HepG2 (cell line): Measurements from ENCODE around the gene OXLD1. TPM values are rescaled to one million over a fixed set of nuclear protein-coding genes. Genes with fewer than 3 reads are reported as not detected.

Experiments used
- ATF7-NPFF ChIP-seq: sonication (generic); formaldehyde crosslinking; IDR thresholded peaks from 2 replicates; pipeline ENCODE4 v1.8.1; 2023; ENCODE audit warnings: mild to moderate bottlenecking, low read depth, missing genetic modification reagents, moderate library complexity
- DPF2 ChIP-seq: sonication (generic); formaldehyde crosslinking; IDR thresholded peaks from 2 replicates; pipeline ENCODE4 v1.4.0; 2020; ENCODE audit warnings: mild to moderate bottlenecking, low read depth, missing genetic modification reagents, borderline replicate concordance
- ELF1 ChIP-seq: sonication (generic); formaldehyde crosslinking; IDR thresholded peaks from 2 replicates; pipeline ENCODE4 v1.4.0; 2020; ENCODE audit warnings: missing genetic modification reagents
- ETV5 ChIP-seq: IDR thresholded peaks from 2 replicates; pipeline ENCODE4 v1.6.1; 2018; ENCODE audit warnings: missing biosample characterization, missing genetic modification reagents, inconsistent platforms, borderline replicate concordance
- FOXJ3 ChIP-seq: sonication (generic); formaldehyde crosslinking; IDR thresholded peaks from 2 replicates; pipeline ENCODE4 v1.4.0; 2020; ENCODE audit warnings: missing genetic modification reagents, mild to moderate bottlenecking, borderline replicate concordance
- HCFC1 ChIP-seq: fragments of 150-350 bp; IDR thresholded peaks from 2 replicates; pipeline ENCODE4 v1.6.1; 2014; ENCODE audit warnings: low read depth, low read length
- HIVEP1 ChIP-seq: sonication (generic); formaldehyde crosslinking; IDR thresholded peaks from 2 replicates; pipeline ENCODE4 v1.4.0; 2020; ENCODE audit warnings: mild to moderate bottlenecking, missing genetic modification reagents
- MIER2 ChIP-seq: IDR thresholded peaks from 2 replicates; pipeline ENCODE4 v1.6.1; 2016; ENCODE audit warnings: missing biosample characterization, missing genetic modification reagents
- PCBP2 ChIP-seq: fragments of 200-400 bp; formaldehyde crosslinking; optimal IDR thresholded peaks from 2 replicates; pipeline ENCODE3; 2018; ENCODE audit warnings: low read length, low read depth; ENCODE audit not compliant: poor library complexity, severe bottlenecking
- PHF8 ChIP-seq: sonication (generic); formaldehyde crosslinking; IDR thresholded peaks from 2 replicates; pipeline ENCODE4 v1.5.0; 2020; ENCODE audit warnings: missing genetic modification reagents
- SALL1 ChIP-seq: sonication (generic); formaldehyde crosslinking; IDR thresholded peaks from 2 replicates; pipeline ENCODE4 v1.8.0; 2022; ENCODE audit warnings: mild to moderate bottlenecking, missing genetic modification reagents
- SETDB1 ChIP-seq: sonication (generic); formaldehyde crosslinking; IDR thresholded peaks from 2 replicates; pipeline ENCODE4 v1.5.1; 2020; ENCODE audit warnings: missing genetic modification reagents, mild to moderate bottlenecking, borderline replicate concordance
- SIX1 ChIP-seq: sonication (generic); formaldehyde crosslinking; IDR thresholded peaks from 2 replicates; pipeline ENCODE4 v1.4.0; 2020; ENCODE audit warnings: missing genetic modification reagents, borderline replicate concordance
- SMAD3 ChIP-seq: sonication (generic); formaldehyde crosslinking; IDR thresholded peaks from 2 replicates; pipeline ENCODE4 v1.4.0; 2020; ENCODE audit warnings: missing genetic modification reagents
- ZNF20 ChIP-seq: sonication (generic); formaldehyde crosslinking; IDR thresholded peaks from 2 replicates; pipeline ENCODE4 v1.4.0; 2020; ENCODE audit warnings: mild to moderate bottlenecking, moderate library complexity, missing genetic modification reagents
- ZNF430 ChIP-seq: sonication (generic); formaldehyde crosslinking; IDR thresholded peaks from 2 replicates; pipeline ENCODE4 v1.9.0; 2021; ENCODE audit warnings: mild to moderate bottlenecking, missing genetic modification reagents
- ZNF619 ChIP-seq: sonication (generic); formaldehyde crosslinking; IDR thresholded peaks from 2 replicates; pipeline ENCODE4 v1.4.0; 2020; ENCODE audit warnings: mild to moderate bottlenecking, missing genetic modification reagents
- ZNF660 ChIP-seq: sonication (generic); formaldehyde crosslinking; IDR thresholded peaks from 2 replicates; pipeline ENCODE4 v1.5.1; 2020; ENCODE audit warnings: mild to moderate bottlenecking, low read depth, missing genetic modification reagents, borderline replicate concordance
- ZNF703 ChIP-seq: sonication (generic); formaldehyde crosslinking; IDR thresholded peaks from 2 replicates; pipeline ENCODE4 v1.5.1; 2020; ENCODE audit warnings: missing genetic modification reagents, mild to moderate bottlenecking, moderate library complexity, borderline replicate concordance
- ZNF713 ChIP-seq: sonication (generic); formaldehyde crosslinking; IDR thresholded peaks from 2 replicates; pipeline ENCODE4 v1.4.0; 2020; ENCODE audit warnings: mild to moderate bottlenecking, missing genetic modification reagents
- ZNF720 ChIP-seq: sonication (generic); formaldehyde crosslinking; IDR thresholded peaks from 2 replicates; pipeline ENCODE4 v1.4.0; 2020; ENCODE audit warnings: missing genetic modification reagents
- ZNF879 ChIP-seq: sonication (generic); formaldehyde crosslinking; IDR thresholded peaks from 2 replicates; pipeline ENCODE4 v1.8.1; 2023; ENCODE audit warnings: missing genetic modification reagents
- ZSCAN12 ChIP-seq: sonication (generic); formaldehyde crosslinking; IDR thresholded peaks from 2 replicates; pipeline ENCODE4 v1.9.0; 2021; ENCODE audit warnings: mild to moderate bottlenecking, missing genetic modification reagents
- polyA plus RNA-seq, 8 experiments: library from polyadenylated mRNA; depleted of rRNA in 3 of 8; stranded (reverse) in 7 of 8; unstranded in 1 of 8; fragments of >200 nt; fragmentation: Illumina TruSeq in 4 of 8; extraction: Trizol in 4 of 8; gene quantifications; 2 replicates each; pipeline versions ENCODE4 v1.2.1 to v1.2.3, GENCODE V29; 2011 to 2016; ENCODE audit warnings: low read depth in 4 of 8, missing spikeins in 1 of 8, mixed read lengths in 1 of 8; ENCODE audit not compliant: insufficient read depth in 1 of 8
- total RNA-seq, 5 experiments: library from RNA; depleted of rRNA; stranded (reverse); fragments of >200 nt; fragmentation: Illumina TruSeq; extraction: Trizol; gene quantifications; 2 replicates each; pipeline ENCODE4 v1.2.3, GENCODE V29; 2016; ENCODE audit warnings: low read depth in 1 of 5
- TF ChIP-seq, protein P1 (sequence below): sonication (generic); formaldehyde crosslinking; IDR thresholded peaks from 2 replicates; pipeline ENCODE4 v1.4.0; 2020; ENCODE audit warnings: mild to moderate bottlenecking, missing genetic modification reagents
- TF ChIP-seq, protein P2 (sequence below): sonication (generic); formaldehyde crosslinking; IDR thresholded peaks from 2 replicates; pipeline ENCODE4 v1.5.1; 2020; ENCODE audit warnings: mild to moderate bottlenecking, missing genetic modification reagents
- TF ChIP-seq, protein P3 (sequence below): fragments of 450-650 bp; IDR thresholded peaks from 2 replicates; pipeline ENCODE4 v1.6.1; 2017

The OXLD1 gene
- total and polyA plus RNA-seq, 2 of the 13 experiments (the other 11 are each of a cell fraction or from before 2014, with no cell fraction given): 27.1 to 37.5 TPM

DNA sequence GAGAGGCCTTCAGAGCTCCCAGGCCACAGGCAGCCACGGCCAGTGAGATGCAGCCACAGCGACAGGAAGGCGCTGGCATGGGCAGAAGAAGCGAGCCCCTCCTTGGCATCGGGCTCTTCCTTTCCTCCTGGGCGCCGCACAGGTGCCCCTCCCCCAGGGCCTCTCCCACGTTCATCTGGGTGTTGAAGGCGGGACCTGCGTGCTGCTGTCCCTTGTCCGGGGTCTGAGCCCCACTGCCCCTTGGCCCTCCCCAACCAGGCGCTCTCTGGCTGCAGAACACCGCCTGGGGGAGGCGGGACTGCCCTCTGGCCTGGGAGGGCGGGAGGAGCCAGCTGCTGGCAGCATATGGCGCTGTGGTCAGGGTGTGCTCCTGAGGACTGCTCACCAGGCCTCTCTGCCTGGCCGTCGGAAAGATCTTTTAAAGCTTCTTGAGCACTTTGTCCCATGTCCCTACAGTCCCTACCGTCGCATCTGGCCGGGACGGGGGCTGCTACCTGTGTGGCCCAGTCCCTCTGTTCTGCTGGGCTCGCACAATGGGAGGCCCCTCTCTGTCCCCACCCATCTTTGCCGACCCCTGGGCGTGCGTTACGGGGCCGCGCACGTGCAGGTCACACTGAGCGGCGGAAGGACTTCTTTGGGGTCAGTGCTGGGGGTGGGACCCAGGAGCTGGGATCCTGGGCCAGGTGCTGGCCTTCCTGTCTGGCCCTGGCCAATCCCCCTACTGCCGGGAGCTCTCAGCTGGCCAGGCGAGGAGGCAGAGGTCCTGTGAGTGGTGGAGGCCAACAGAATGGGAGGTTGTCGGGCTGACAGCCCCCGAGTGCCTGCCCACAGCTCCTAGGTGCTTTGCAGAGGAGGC, 47.4 kb upstream of the OXLD1 start (continued):
- TF ChIP-seq ZNF660 (CRISPR knock-in tag): no peak
- TF ChIP-seq FOXJ3: no peak
- TF ChIP-seq, protein P1, sequence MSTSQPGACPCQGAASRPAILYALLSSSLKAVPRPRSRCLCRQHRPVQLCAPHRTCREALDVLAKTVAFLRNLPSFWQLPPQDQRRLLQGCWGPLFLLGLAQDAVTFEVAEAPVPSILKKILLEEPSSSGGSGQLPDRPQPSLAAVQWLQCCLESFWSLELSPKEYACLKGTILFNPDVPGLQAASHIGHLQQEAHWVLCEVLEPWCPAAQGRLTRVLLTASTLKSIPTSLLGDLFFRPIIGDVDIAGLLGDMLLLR (CRISPR knock-in tag): peak; percentile 41; the same call in 1 of the 2 replicates
- no peak; the same call in 1 of the 2 replicates for TF ChIP-seq ZNF713 (CRISPR knock-in tag)
- TF ChIP-seq ZNF20 (CRISPR knock-in tag): 0 out of 2 replicates have a peak, but pooled peaks have one; percentile 62
- peak; percentile 91 for TF ChIP-seq ZNF619 (CRISPR knock-in tag)
- no peak; the same call in 1 of the 2 replicates for TF ChIP-seq SALL1 (CRISPR knock-in tag)
- 0 out of 2 replicates have a peak, but pooled peaks have one; percentile 46 for TF ChIP-seq ZSCAN12 (CRISPR knock-in tag)
- TF ChIP-seq ETV5 (CRISPR knock-in tag): no peak
- TF ChIP-seq ZNF720 (CRISPR knock-in tag): no peak
- TF ChIP-seq ZNF879 (CRISPR knock-in tag): no peak
- TF ChIP-seq ATF7-NPFF (CRISPR knock-in tag): peak; percentile 40; the same call in 1 of the 2 replicates
- peak; percentile 81; the same call in 1 of the 2 replicates for TF ChIP-seq ZNF430
- peak; percentile 28; the same call in 1 of the 2 replicates for TF ChIP-seq HCFC1
- TF ChIP-seq SETDB1: no peak
- no peak for TF ChIP-seq PCBP2
- no peak for TF ChIP-seq ZNF703
- peak; percentile 31; the same call in 1 of the 2 replicates for TF ChIP-seq MIER2 (CRISPR knock-in tag)
- no peak; the same call in 1 of the 2 replicates for TF ChIP-seq ELF1 (CRISPR knock-in tag)
- TF ChIP-seq, protein P2, sequence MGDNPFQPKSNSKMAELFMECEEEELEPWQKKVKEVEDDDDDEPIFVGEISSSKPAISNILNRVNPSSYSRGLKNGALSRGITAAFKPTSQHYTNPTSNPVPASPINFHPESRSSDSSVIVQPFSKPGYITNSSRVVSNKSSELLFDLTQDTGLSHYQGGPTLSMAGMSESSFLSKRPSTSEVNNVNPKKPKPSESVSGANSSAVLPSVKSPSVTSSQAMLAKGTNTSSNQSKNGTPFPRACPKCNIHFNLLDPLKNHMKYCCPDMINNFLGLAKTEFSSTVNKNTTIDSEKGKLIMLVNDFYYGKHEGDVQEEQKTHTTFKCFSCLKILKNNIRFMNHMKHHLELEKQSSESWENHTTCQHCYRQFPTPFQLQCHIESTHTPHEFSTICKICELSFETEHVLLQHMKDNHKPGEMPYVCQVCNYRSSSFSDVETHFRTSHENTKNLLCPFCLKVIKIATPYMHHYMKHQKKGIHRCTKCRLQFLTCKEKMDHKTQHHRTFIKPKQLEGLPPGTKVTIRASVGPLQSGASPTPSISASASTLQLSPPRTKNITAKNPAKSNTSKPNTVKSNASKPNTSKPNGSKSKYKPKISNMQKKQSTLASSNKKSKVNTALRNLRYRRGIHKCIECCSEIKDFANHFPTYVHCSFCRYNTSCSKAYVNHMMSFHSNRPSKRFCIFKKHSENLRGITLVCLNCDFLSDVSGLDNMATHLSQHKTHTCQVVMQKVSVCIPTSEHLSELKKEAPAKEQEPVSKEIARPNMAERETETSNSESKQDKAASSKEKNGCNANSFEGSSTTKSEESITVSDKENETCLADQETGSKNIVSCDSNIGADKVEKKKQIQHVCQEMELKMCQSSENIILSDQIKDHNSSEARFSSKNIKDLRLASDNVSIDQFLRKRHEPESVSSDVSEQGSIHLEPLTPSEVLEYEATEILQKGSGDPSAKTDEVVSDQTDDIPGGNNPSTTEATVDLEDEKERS (CRISPR knock-in tag): peak; percentile 74; the same call in 1 of the 2 replicates
- no peak for TF ChIP-seq SMAD3
- TF ChIP-seq, protein P3, sequence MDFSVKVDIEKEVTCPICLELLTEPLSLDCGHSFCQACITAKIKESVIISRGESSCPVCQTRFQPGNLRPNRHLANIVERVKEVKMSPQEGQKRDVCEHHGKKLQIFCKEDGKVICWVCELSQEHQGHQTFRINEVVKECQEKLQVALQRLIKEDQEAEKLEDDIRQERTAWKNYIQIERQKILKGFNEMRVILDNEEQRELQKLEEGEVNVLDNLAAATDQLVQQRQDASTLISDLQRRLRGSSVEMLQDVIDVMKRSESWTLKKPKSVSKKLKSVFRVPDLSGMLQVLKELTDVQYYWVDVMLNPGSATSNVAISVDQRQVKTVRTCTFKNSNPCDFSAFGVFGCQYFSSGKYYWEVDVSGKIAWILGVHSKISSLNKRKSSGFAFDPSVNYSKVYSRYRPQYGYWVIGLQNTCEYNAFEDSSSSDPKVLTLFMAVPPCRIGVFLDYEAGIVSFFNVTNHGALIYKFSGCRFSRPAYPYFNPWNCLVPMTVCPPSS: no peak
- no peak for TF ChIP-seq SIX1
- TF ChIP-seq PHF8 (CRISPR knock-in tag): peak; percentile 78
- no peak; the same call in 1 of the 2 replicates for TF ChIP-seq DPF2
- peak; percentile 88 for TF ChIP-seq HIVEP1 (CRISPR knock-in tag)
